ENCODE measurements around the gene NTN1.

The NTN1 gene

DNA sequence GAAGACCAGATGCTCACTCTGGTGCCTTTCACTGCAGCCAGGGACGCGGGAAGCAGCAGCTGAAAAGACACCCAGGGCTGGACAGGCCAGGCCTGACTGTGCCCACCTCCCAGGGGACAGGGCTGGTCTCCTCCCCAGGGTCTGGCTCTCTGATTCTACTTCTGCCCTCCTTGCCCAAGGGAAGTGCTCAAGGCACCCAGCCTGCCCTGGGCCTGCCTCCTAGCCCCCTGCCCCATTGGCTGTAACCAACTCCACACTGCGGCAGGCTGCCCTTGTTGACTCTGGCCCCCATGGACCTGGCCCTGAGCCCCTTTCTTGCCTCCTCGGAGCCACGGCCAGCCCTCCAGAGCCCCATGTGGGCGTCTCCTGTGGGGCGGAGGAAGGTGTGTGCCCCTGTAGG lies 212.5 kb downstream of the NTN1 start:
- no peak for DNase-seq (ENCODE audit: low read depth)

DNA sequence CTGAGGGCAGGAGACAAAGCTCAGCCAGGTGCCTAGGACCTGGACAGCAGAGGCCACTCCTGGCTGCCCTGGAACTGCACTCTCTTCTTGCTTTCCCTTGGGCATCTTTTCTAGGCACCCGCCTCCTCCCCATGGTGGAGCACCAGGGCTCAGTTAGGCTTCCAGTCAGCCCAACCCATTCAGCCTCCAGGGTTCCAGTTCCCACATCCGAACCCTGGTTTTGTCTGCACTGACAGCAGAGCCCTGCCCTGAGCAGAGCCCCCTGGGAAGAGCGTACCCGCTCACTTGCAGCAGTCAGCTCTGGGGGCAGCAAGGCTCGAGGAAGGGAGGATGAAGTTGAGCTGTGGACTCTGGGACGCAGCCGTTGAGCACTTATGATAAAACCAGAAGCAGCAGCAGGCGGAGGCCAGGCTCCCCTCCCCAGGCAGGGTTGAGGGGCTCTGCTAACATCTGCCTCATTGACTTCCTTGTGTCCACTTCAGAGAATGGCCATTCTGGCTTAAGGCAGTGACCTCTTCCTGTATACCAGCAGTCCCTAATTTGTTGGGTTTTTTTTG lies 213.2 kb downstream of the NTN1 start:
- DNase-seq (ENCODE audit: low read depth), result no peak

DNA sequence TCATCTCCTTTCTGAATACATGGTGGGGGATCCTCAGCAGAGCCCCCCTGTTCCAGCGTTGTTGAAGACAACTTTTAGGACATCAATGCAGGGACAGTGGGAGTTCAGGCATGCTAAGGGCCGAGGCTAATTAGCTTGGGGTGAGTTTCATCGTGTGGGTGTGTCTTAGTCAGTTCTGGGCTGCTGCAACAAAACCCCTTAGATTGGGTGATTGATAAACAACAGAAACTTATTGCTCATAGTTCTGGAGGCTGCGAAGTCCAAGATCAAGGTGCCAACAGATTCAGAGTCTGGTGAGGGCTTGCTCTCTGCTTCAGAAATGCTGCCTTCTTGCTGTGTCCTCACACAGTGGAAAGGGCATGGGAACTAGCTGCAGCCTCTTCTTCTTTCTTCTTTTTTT lies 214.0 kb downstream of the NTN1 start:
- no peak for DNase-seq (ENCODE audit: low read depth)

DNA sequence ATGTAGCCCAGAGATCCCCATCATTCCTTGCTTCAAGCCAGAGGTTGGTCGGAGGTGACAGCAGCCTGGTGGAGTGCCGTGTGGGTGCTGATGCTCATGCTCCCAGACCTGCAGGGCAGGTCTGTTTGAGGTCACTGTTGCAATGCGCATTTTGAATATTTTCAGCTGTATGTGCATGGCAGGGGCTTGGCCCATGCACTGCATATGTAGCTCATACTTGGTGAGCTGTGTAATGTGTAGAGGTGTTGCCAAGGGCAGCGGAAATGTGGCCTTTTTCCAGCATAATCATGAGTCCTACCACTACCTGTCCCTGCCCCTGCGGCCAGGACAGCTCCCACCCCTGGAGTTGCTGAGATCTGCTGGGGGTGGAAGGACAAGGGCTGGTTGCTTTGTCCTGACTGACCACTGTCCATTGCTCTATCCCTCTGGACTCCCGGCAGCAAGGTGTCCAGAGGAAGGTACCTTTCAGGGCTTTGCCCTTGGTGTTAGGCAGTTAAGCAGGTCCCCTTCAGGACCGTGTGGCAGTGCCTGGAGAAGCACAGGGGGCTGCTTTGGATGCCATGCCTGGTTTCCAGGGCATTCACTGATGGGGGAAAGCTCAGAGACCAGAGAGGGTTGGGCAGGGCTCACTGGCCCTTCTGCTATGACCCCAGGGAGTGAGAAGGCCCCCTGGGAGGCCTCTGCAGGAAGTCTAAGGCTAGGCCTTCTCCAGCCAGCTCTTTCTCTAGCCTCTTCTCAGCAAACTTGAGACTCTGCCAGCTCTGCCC lies 215.2 kb downstream of the NTN1 start:
- no peak for DNase-seq (ENCODE audit: low read depth)

DNA sequence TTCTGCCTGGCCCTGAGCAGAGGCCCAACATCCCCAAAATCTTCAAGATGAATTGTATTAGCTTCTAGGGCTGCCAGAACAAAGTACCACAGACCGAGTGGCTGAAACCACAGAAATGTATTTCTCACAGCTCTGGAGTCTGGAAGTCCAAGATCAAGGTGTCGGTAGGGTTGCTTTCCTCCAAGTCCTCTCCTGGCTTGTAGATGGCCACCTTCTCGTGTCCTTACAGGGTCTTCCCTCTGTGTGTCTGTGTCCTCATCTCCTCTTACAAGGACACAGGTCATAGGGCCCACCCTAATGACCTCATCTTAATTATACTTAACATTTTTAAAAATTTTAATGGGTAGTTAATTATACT lies 215.7 kb downstream of the NTN1 start:
- no peak for DNase-seq (ENCODE audit: low read depth)

DNA sequence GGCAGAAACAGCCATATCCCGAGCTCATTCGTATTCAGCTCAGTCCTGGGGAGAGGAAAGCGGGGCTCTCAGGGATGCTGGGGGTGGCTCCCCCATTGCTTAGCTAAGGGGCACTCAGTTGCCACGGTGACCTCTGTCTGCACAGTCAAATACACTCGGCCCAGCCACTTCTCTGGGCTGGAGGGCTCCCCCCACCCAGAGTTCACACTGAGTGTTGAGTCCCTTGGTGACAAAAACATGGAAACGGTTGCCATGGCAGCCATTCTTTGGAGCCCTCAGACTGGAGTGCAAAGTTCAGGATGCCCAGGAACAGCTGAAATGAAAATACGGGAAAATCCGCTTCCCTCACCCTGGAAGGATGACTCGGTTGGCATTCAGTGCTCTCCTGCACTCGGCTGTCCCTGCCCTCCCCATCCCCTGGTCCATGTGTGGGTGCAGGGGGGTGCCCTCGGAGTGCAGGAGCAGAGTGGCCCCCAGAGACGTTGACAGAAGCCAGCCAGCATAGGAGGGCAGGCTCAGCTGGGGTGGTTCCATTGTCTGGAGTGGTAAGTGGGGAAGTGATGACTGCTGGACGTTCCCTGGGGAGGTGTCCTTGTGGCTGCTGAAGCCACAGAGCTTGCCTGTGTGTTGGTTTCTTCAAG lies 216.5 kb downstream of the NTN1 start:
- no peak for DNase-seq (ENCODE audit: low read depth)

DNA sequence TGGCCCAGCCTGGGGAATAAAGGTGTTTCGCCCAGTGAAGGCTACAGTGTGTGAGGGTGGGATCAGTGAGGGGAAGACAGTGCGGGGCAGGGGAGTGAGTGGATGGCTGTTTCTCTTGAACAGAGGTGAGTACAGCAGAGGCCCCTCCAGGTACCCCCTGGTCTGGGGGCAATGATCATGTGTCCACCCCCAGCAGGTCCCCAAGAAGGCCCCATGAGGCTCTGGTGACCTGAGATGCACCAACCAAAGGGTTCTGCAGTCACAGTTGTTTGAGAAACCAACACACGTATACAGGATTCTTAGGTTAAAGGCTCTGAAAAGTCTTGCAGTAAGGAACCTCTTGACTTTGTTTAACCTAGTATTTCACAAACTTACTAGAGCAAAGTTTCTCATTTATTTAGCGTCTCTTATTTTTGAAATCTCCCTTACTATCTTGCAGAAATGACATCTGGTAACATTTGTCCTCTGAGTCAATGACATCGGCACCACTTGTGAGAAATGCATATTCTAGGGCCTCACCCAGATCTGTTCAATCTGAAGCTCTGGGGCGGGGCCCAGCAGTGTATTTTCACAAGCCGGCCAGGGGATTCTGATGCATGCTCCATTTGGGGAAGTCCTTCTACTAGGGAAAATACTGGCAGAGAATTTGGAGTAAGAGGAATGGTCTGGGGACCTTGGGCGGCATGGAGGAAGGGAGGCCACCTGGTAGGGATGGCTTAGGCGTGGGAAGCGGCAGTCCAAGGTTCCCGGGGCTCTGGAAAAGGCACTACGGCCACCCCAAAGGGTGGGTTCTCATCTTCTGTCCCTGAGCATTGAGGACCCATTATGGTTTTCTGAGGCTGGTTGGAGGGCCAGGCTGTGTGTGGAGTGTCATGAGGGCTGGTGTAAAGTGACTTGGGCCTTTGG lies 217.3 kb downstream of the NTN1 start:
- no peak for DNase-seq (ENCODE audit: low read depth)

DNA sequence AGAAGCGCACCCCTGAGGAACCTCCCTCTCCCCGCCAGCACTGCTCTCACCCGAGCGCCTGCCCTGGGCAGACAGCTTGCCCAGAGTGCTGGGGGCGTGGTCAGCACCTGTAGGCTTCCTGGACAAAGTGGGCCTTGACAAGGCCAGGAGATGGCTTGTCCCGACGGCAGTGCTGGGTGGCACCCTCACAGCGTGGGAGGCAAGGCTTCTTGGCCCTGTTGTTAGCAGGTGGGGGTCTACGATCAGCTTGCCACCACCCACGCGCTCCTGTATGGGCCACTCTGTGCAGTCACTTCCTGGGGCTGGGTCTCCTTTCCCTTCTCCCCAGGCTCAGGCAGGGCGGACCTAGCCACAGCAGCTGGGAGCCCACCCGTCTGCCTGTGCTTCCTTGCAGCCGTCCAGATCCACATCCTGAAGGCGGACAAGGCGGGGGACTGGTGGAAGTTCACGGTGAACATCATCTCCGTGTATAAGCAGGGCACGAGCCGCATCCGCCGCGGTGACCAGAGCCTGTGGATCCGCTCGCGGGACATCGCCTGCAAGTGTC lies 218.0 kb downstream of the NTN1 start:
- no peak for DNase-seq (ENCODE audit: low read depth)

DNA sequence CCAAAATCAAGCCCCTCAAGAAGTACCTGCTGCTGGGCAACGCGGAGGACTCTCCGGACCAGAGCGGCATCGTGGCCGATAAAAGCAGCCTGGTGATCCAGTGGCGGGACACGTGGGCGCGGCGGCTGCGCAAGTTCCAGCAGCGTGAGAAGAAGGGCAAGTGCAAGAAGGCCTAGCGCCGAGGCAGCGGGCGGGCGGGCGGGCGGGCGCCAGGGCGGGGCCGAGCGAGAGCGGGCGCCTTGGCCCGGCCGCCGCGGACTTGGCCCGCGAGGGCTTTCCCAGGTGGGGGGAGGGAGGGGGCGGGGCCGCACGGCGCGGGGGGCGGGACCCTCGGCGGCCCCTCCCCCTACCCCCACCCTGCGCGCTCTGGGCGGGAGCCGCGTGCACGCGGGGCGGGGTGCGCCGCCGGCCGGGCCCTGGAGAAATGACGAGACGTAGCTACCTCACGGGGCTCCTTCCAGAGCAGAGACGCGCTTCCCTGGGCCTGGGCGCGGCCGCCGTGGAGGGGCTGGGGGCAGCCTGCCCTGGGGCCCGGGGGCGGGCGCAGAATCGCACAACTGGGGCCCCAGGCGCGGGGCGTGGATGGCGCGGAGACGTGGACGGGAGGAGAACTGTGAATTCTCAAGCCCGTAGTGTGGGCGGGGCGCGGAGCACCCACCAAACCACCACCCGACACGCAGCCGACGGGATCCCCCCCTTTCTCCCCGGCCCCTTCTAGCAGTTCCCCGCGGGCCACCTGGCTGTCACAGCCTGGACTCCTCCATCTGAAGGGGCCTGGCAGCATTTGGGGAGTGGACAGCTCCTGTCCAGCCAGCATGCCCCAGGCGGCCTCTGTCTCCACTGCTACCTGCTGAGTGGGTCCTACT lies 218.7 kb downstream of the NTN1 start:
- no peak for DNase-seq (ENCODE audit: low read depth)

DNA sequence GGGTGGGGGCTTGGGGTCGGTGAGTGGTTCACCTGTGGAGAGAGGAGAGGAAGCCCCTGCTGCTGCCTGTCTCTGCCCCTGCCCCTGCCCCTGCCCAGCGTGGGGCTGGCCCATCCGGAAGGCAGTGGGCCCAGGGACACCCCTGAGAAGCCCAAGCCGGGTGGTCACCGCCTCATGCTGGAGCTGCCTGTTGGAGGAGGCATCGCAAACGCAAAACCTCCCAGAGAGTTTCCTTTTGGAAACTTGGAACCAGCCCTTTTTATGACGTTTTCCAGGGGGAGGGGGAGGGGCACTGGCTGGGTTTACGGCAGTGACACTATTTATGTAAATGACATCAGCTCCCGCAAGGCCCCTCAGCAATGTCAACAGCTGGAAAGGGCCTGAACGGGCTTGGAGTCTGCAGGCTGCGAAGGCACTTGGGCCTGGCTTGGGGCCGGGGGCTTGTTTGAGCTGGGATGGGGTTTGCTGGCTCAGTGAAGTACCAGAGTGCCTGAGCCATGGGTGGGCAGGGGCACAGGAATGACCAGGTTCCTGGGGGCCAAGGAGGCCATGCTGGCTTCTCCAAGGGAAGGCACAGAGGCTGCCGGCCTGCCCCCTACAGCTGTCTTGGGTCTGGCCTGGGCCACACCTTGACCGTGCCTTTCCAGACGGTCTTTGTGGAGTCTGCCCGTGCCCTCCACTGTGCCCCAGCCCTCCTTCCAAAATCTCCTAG lies 219.5 kb downstream of the NTN1 start:
- no peak for DNase-seq (ENCODE audit: low read depth)

DNA sequence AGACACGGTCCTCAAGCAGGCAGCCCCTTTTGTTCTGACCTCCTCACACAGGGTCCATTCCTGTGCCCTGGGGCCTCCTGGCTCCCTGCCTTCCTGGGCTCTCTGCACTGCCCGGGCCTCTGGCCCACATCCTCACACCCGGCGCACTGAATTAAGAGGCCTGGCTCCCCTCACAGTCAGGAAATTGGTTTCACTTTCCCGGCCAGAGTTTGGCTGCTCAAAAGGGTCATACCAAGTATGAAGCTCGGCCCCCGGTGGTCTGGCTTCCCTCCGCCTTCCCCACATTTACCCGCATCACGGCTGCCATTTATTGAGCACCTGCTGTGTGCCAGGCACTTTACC lies 220.0 kb downstream of the NTN1 start:
- no peak for DNase-seq (ENCODE audit: low read depth)

DNA sequence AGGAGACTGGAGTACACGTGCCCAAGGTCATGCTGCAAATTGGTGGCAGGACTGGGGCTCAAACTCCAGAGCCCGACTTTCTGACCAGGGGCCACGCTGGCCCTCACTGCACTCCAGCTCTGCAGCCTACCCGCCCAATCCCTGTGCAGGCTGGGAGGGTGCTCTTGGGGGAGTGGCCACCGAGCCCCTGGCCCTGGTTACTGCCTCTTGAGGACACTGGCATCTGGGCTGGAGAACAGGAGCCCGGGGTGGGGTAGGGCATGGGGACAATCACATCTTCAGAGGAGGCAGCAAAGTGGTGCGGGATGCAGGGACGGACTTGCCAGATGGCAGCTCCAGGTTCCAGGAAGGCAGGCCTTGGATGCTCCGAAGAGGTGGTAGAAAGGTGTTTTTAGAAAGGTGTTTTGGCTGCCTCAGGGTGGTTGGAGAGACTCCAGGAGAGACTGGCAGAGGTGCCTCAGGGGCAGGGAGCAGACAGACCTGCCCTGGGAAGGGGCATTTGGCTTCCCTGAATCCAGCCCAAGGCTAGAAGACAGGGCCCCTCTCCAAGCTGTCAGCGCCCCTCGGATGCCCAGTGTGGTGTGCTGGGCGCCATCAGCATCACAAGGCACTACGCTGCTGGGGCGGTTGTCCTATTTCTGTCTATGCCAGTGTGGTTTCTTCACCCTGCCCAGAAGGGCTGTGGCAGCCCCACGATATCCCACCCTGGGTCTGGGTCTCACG lies 220.6 kb downstream of the NTN1 start:
- DNase-seq (ENCODE audit: low read depth), result no peak

DNA sequence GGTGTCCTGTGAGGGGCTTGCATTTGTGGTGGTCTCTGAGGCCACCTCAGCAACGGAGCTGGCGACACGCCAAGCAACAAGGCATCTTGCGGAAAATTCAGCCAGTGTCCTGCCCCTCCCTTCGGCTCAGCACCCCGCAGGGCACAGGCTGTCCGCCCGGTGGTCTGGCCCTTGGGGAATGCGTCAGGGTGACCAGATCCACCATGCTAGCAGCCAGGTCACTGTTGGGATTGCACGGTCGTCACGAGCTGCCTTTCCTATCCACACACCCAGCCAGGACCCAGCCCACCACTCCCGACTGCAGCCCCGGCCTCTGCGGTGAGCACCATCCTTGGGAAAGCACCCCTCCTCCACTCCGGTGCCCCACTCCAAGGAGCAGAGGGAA lies 221.2 kb downstream of the NTN1 start:
- no peak for DNase-seq (ENCODE audit: low read depth)

DNA sequence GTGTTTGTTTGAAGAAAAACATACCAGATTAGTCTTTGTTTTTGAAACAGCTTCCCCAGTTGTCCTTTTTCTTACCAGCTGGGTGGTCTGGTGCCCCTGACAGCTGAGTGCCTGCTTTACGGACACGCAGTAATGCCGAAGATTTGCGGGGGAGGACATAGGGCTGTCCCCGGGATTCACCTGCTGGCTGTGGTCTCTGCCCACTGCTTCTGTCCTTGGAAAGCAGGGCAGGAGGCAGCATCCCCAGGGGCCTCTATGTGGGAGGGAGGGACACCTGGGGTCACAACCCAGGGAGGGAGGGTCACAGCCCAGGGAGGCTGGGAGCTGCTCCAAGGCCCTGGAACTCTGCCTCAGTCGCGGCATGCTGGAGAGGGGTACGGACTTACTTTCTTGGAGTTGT lies 221.7 kb downstream of the NTN1 start:
- no peak for DNase-seq (ENCODE audit: low read depth)

DNA sequence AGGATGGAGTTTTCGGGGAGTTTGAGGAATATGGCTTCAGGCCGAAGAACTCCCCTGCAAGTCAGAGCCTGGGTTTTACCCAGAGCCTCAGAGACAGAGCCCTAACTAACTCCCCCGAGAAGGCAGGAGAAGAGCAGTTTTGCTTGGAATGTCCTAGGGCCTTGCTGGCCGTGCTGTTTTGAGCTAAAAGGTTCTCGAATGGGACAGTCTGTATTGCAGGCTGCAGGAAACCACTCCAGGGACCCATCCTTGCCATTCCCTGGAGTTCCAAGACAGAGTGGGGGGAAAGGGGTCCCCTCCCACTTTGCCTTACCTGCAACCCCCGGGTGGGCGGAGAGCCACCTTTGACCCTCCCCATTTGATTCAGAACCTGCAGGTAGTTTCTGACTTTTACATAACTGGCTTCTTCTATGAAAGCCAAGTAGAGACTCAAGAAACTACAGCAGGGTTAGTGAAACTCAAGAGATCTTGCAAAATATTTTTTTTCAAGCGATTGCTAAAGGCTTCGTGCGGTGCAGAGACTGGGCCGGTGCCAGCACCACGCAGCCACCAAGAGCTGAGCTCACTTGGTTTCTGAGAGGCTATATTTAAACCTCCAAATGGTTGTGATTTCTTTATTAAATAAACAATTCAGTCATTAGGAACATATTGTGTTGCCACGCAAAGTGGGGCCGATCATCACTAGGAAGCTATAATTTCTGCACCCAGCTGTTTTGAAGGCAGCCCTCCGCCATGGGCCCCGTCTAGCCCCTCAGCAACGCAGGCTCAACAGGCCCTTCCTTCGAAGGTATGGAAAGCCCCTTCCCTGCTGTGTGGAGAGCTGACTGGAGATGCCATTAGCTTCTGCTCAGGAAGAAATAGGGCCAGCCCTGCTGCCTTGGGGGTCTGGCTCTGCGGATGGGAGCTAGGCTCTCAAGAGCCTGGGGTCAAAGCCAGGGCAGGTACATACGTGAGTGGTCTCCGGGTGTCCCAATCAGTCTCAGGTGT lies 223.0 kb downstream of the NTN1 start:
- DNase-seq (ENCODE audit: low read depth), result no peak

DNA sequence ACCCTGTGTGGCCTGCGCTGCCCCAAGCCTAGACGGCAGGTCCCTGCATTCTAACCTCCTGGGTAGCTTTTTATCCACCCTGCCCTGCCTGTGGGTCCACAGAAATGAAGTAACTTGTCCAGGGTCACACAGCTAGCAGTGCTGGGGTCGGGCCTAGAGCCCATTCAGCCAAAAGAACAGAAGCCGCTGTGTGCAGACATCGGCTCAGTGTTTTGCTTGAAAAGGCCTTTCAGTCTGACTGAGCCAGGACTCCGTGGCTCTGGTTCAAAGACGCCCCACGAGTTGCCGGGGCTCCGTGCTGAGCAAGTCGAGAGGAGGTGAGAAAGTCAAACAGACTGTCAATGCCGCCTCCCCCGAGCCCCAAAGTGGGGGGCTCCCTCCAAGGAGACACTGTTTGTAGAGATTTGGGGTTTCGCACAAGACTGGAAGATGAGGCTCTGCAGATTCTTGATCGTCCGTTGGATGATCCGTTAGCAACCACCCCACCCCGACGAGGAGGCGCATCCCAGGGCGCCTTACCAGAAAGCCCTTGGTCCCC lies 226.2 kb downstream of the NTN1 start:
- no peak for DNase-seq (ENCODE audit: low read depth)

DNA sequence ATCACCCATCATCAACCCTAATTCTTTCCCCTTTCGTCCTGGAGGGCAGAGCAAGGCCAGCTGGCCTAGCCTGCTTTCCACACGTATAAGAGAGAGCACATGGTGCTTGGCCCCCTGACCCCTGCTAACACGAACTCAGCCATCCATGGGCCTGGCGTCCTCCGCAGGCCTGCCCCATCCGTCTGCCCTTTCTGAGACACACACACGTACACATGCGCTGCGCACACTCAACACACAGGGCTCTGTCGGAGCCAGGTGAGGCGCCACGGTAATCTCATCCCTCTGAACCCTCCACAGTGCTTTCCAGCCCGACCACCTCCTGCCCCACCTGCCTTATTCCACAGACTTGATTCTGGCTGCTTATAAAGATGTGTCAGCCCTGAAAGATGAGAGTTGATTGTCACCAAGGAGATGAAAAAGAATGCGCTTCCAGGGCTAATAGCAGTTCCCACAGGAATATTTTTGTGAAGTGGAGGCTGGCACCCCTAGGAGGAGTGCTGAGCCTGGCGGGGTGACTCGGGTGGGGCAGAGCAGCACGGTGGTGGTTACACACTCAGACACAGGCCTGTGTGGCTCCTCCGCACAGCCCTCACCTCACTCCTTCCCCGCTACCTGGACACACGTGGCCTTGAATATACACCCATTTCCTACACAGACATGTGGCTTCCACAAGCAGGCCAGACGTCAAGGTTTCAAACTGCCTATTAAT lies 228.1 kb downstream of the NTN1 start:
- DNase-seq (ENCODE audit: low read depth), result no peak

DNA sequence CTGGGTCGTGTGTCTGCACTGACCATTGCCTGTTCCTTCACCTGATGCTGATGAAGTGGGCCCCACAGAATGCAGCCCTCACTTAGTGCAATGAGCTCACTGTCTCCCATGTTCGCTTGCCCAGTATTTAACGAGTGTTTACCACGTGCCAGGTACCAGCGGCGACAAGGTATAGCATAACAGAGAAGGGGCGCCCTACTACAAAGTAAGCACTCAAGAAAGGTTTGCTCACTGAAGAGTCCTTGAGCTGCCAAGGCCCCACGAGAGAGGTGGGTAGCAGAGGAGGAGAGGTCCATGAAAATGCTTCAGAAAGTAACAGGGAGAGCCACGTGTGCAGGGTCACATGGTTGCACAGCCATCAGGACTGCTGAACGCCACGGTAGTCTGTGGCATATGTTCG lies 230.0 kb downstream of the NTN1 start:
- no peak for DNase-seq (ENCODE audit: low read depth)

All from CMK (cell line).